Prostate gland (tissue), 2 donors: ENCODE data around the gene GRIN3B. TPM values are rescaled to one million over a fixed set of nuclear protein-coding genes. Genes with fewer than 3 reads are reported as not detected.
A peak's percentile ranks its signal among the peaks of the same experiment; 100 is the strongest.
"Not testable (repeated sequence)": the region's sequence is repeated elsewhere in the genome, so short reads cannot be mapped to it uniquely, and the experiment has no call there.

ENCODE experiments used
- DNase-seq: peaks from one replicate; pipeline ENCODE4 v3.0.0-alpha.2; 2019; ENCODE audit warnings: low spot score
- H3K27ac ChIP-seq, 2 donors: fragments of 200-600 bp; sonication (generic); 2 replicates each; pipeline ENCODE4 v1.5.1; 2017 to 2019
- H3K27me3 ChIP-seq: fragments of 200-600 bp; sonication (generic); replicated peaks from 2 replicates; pipeline ENCODE4 v1.5.1; 2019; ENCODE audit not compliant: insufficient read depth
- H3K36me3 ChIP-seq, 2 donors: fragments of 200-600 bp; sonication (generic); 1 replicate in 1 of 2; 2 replicates in 1 of 2; pipeline versions ENCODE4 v1.5.1 to v1.8.1; 2017 to 2019
- H3K4me1 ChIP-seq: fragments of 200-600 bp; sonication (generic); replicated peaks from 2 replicates; pipeline ENCODE4 v1.5.1; 2019
- H3K4me3 ChIP-seq, 2 donors: fragments of 200-600 bp; sonication (generic); 2 replicates each; pipeline ENCODE4 v1.5.1; 2017 to 2019
- H3K9me3 ChIP-seq: fragments of 200-600 bp; sonication (generic); 2 replicates; pipeline ENCODE4 v1.5.1; 2017
- POLR2A ChIP-seq: fragments of 450-650 bp; IDR thresholded peaks from one replicate; pipeline ENCODE4 v1.6.1; 2016; ENCODE audit warnings: antibody characterized with exemption, mild to moderate bottlenecking
- POLR2AphosphoS5 ChIP-seq: sonication (generic); formaldehyde crosslinking; IDR thresholded peaks from one replicate; pipeline ENCODE4 v1.6.1; 2017; ENCODE audit warnings: antibody characterized with exemption
- WGBS: methylation state at CpG from one replicate; pipeline ENCODE4 v1.1.5; 2018; 5-methylcytosine and 5-hydroxymethylcytosine counted together
- intact Hi-C: fragments of 100-400 bp; cut with DNase I; formaldehyde crosslinking; loops from one replicate; pipeline ENCODE4 v1.14.2; 2022
- total RNA-seq, 2 donors: library from RNA; depleted of rRNA; stranded (reverse); fragments of >200 nt; gene quantifications; one replicate each; pipeline ENCODE4 v1.1.0, GENCODE V29; 2016
- TF ChIP-seq, protein P1 (sequence below), 4 experiments: fragments of 200-600 bp in 2 of 4; fragments of 450-650 bp in 2 of 4; sonication (generic) in 2 of 4; IDR thresholded peaks; 1 replicate in 3 of 4; 2 replicates in 1 of 4; pipeline ENCODE4 v1.5.1; 2016 to 2019; ENCODE audit warnings: antibody characterized with exemption in 4 of 4, mild to moderate bottlenecking in 2 of 4, moderate library complexity in 2 of 4

The GRIN3B gene
- total RNA-seq, 2 donors from 2014 or later: 0.34 TPM; not detected in 1

DNA sequence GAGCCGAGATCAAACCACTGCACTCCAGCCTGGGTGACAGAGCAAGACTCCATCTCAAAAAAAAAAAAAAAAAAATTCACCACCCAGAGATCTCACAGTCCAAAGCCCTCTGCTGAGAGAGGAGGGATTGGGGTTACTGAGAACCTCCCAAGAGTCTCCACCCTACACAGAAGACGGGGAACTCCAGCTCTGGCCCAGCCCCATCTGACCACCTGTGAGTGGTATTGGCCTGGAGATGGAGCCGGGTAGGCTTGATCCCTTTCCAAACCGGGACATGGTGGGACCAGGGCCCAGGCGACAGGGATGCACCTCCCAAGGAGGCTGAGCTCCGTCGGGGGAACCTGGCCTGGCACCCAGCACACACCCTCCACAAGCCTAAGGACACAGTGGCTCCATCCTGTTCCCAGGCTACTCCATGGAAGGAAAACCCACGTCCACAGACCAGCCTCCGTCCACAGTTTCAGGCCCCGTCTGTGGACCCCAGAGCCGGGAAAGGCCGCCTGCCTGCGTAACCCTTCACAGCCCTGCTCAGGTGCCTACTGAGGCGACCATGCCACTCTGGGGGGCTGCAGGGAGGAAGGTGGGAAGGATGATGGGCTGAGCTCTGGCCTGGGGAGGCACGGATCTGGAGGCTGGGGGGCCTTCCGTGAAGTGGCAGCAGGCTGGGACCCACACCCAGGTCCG, 18.9 kb downstream of the GRIN3B start:
- TF ChIP-seq, protein P1, sequence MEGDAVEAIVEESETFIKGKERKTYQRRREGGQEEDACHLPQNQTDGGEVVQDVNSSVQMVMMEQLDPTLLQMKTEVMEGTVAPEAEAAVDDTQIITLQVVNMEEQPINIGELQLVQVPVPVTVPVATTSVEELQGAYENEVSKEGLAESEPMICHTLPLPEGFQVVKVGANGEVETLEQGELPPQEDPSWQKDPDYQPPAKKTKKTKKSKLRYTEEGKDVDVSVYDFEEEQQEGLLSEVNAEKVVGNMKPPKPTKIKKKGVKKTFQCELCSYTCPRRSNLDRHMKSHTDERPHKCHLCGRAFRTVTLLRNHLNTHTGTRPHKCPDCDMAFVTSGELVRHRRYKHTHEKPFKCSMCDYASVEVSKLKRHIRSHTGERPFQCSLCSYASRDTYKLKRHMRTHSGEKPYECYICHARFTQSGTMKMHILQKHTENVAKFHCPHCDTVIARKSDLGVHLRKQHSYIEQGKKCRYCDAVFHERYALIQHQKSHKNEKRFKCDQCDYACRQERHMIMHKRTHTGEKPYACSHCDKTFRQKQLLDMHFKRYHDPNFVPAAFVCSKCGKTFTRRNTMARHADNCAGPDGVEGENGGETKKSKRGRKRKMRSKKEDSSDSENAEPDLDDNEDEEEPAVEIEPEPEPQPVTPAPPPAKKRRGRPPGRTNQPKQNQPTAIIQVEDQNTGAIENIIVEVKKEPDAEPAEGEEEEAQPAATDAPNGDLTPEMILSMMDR (IDR thresholded peaks at IDR 0.05): no peak
- no peak for TF ChIP-seq POLR2AphosphoS5
- TF ChIP-seq POLR2A: no peak
- Histone ChIP-seq H3K27me3 (no peaks in the 10 kb centered on the region), H3K27ac (no peak overlapping the region), H3K4me3 (peak overlapping the region; percentile 79 to 86), H3K36me3 (no peaks in the 10 kb centered on the region), H3K9me3 (no peaks in the 10 kb centered on the region), H3K4me1 (peaks cover 40% of the 10 kb centered on the region)
- WGBS: 38% methylated on average over 16 of the region's 17 CpGs
- intact Hi-C loops: no loop called here
- no peak for DNase-seq

DNA sequence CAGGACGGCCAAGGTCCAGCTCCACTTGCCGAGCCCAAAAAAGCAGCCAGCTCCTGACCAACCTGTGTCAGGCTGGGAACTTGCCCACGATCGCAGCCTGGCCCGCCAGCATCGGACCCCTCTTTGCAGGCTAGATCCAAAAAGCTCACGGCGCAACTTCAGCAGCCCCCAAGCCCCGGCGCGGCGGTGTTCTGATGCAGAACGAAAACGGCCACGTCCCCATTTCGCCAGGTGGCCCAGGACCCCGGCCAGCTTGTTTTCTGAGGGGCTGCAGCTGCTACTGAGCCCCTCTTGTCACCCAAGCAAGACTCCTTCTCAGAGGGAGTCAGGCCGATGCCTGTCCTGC, 19.4 kb downstream of the GRIN3B start:
- WGBS: 62% methylated on average over 18 of the region's 18 CpGs
- intact Hi-C loops: no loop called here
- TF ChIP-seq POLR2A (no peak), POLR2AphosphoS5 (no peak)
- TF ChIP-seq, protein P1 (IDR thresholded peaks at IDR 0.05): no peak
- Histone ChIP-seq H3K27ac (peak overlapping the region in 1 of 2 donors; percentile 91), H3K36me3 (no peaks in the 10 kb centered on the region), H3K4me1 (peaks cover 40% of the 10 kb centered on the region), H3K27me3 (no peaks in the 10 kb centered on the region), H3K4me3 (peak overlapping the region; percentile 79 to 86), H3K9me3 (no peaks in the 10 kb centered on the region)
- no peak for DNase-seq

DNA sequence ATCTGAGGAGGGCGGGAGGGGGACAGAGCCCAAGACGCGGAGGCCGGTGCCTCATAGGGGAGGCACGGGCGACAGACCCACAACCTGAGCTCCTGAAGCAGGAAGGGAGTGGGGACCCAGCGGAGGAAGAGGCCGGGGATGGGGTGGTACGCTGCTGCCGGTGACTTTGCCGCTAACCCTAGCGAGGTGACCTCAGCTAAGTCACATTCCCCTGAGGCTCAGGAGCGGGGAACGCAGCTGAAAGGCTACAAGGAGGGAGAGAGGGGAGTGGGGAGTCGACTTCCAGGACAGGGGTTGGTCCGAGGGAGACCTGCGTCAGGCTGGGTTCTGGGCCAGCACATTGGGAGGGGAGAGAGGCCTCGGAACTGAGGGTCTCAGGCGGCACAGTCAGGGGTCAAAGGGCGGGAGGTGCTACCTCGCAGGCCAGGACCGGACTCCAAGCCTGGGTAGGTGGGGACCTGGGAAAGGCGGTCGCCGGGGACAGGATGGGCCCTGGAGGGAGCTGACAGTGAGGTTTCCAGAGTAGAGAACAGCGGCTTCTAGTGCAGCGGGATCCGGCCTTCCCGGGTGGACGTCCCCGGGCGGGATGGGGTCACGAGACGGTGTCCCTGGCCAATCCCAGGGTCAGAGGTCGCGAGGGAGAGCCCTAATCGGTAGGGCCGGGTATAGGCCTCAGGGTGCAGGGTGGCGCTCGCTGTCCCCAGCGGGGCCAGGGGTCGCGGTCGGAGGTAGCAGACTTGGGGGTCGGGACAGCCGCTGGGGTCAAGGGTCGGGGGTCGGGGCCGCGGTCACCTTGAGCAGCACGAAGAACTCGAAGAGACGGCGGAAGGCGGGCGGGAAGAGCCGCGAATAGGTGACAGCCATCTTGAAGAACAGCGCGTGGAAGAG, 20.0 kb downstream of the GRIN3B start:
- no peak for DNase-seq
- Histone ChIP-seq H3K4me1 (peaks cover 40% of the 10 kb centered on the region), H3K27ac (peak overlapping the region; percentile 86 to 91), H3K36me3 (no peaks in the 10 kb centered on the region), H3K4me3 (peak overlapping the region; percentile 79 to 86), H3K27me3 (no peaks in the 10 kb centered on the region), H3K9me3 (no peaks in the 10 kb centered on the region)
- no peak for TF ChIP-seq POLR2AphosphoS5
- TF ChIP-seq, protein P1 (IDR thresholded peaks at IDR 0.05): no peak
- no peak for TF ChIP-seq POLR2A
- WGBS: 1% methylated on average over 60 of the region's 60 CpGs
- intact Hi-C loops: no loop called here

DNA sequence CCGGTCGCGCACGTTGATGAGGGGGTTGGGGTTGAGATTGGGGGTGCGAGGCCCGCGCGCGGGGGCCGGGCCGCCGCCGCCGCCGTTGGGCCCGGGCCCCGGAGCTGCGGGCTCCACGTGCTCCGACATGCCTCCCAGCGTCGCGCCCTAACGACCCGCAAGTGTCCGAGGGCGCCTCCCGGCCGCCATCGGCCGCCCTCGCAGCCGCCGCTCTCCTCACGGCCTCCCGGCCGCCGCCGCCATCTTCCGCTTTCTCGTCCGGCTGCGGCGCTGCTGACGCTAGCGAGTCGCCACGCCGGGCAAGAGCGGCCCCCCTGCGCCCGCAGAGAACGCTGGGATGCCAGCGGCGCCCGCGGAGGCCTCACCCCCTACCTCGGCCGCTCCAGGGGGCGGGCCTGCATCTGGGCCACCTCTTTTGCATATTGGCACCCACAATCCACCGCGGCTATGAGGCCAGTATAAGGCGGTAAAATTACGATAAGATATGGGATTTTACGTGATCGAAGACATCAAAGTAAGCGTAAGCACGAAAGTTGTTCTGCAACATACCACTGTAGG, 20.7 kb downstream of the GRIN3B start, which contains the start of gene TMEM259:
TMEM259 (minus strand) TSS at position 256 of the 558 bp plus-strand sequence; CDS start at position 129, 127 bp downstream.
- Histone ChIP-seq H3K36me3 (no peaks in the 10 kb centered on the region), H3K27me3 (no peaks in the 10 kb centered on the region), H3K4me3 (peak within 1 kb of the TSS; percentile 79 to 86), H3K4me1 (peaks cover 36% of the 10 kb centered on the region), H3K9me3 (no peaks in the 10 kb centered on the region), H3K27ac (peak within 1 kb of the TSS; percentile 86 to 91)
- TF ChIP-seq, protein P1 (IDR thresholded peaks at IDR 0.05): peak in 3 of 4 experiments; percentile 9 to 37 (median 24)
- TF ChIP-seq POLR2AphosphoS5 (peak; percentile 94), POLR2A (peak; percentile 80)
- WGBS: under 1% methylated on average over 55 of the region's 68 CpGs
- peak; percentile 96 for DNase-seq
- intact Hi-C loops: no loop called here

DNA sequence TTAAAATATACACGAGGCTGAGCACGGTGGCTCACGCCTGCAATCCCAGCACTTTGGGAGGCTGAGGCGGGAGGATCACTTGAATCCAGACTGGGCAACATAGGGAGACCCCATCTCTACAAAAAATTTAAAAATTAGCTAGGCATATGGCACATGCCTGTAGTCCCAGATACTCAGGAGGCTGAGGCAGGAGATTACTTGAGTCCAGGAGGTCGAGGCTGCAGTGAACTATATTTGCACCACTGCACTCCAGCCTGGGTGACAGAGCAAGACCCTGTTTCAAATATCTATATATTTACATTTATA, 23.6 kb downstream of the GRIN3B start:
- H3K4me3 ChIP-seq, H3K27ac ChIP-seq, H3K9me3 ChIP-seq, H3K27me3 ChIP-seq, DNase-seq, H3K36me3 ChIP-seq, intact Hi-C loops: not testable (repeated sequence)
- WGBS: 88% methylated on average over 5 of the region's 5 CpGs
- H3K4me1 ChIP-seq: peaks cover 12% of the 10 kb centered on the region

DNA sequence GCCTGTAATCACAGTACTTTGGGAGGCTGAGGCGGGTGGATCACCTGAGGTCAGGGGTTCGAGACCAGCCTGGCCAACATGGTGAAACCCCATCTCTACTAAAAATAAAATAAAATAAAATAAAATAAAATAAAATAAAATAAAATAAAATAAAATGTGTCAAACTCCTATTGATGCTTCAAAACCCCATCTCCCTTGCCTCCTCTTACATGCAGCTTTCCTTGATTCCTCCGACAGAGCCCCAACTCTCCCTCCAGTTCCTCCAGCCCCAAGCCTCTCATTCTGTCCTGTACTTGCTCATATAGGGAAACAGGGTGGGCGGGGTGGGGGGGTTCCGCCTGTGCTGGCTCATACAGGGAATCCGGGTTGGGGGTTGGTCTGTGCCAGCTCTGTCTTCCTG, 24.9 kb downstream of the GRIN3B start:
- H3K4me3 ChIP-seq, H3K36me3 ChIP-seq, H3K27ac ChIP-seq, DNase-seq, H3K27me3 ChIP-seq, H3K9me3 ChIP-seq, H3K4me1 ChIP-seq, intact Hi-C loops: not testable (repeated sequence)
- 89% methylated on average over 6 of the region's 6 CpGs for WGBS
